Endothelial cell of umbilical vein (primary cell): ENCODE measurements around the gene C12orf50.

Experiments used
- CTCF ChIP-seq, 2 donors: IDR thresholded peaks; 1 replicate in 1 of 2; 2 replicates in 1 of 2; pipeline ENCODE4 v1.5.1; 2011; ENCODE audit warnings: low read length in 2 of 2, mild to moderate bottlenecking in 2 of 2, moderate library complexity in 2 of 2, control low read depth in 1 of 2, inconsistent platforms in 1 of 2, low read depth in 1 of 2; ENCODE audit not compliant: insufficient read depth in 1 of 2; ENCODE audit errors: extremely low read depth in 1 of 2
- EZH2 ChIP-seq: IDR thresholded peaks from 2 replicates; pipeline ENCODE4 v1.6.1; 2012; ENCODE audit warnings: borderline replicate concordance, low read depth, mild to moderate bottlenecking, moderate library complexity, low read length, inconsistent platforms; ENCODE audit not compliant: severe bottlenecking
- FOS ChIP-seq: IDR thresholded peaks from 2 replicates; pipeline ENCODE4 v1.6.1; 2011; ENCODE audit warnings: mild to moderate bottlenecking, low read length, moderate library complexity, borderline replicate concordance; ENCODE audit not compliant: insufficient read depth
- JUN ChIP-seq: IDR thresholded peaks from 2 replicates; pipeline ENCODE4 v1.6.1; 2011; ENCODE audit warnings: borderline replicate concordance, low read depth; ENCODE audit not compliant: insufficient read length, insufficient read depth
- MAX ChIP-seq: IDR thresholded peaks from 2 replicates; pipeline ENCODE4 v1.6.1; 2011; ENCODE audit not compliant: insufficient read depth, insufficient read length
- MYC ChIP-seq: IDR thresholded peaks from one replicate; pipeline ENCODE4 v1.6.1; 2011; ENCODE audit warnings: mild to moderate bottlenecking, low read depth, low read length
- POLR2A ChIP-seq: IDR thresholded peaks from 2 replicates; pipeline ENCODE4 v1.6.1; 2012; ENCODE audit warnings: low read depth, mild to moderate bottlenecking, control low read depth, low read length

- no peak for TF ChIP-seq CTCF (IDR thresholded peaks at IDR 0.05; ENCODE audit: extremely low read depth in 1 of 2, insufficient read depth in 1 of 2, low read depth in 1 of 2, low read length in 2 of 2)
- no peak for TF ChIP-seq EZH2
- no peak for TF ChIP-seq MAX
- no peak for TF ChIP-seq POLR2A
- TF ChIP-seq MYC: no peak
- no peak for TF ChIP-seq FOS
- no peak for TF ChIP-seq JUN
Measured at GRCh38 chr12:87931812-87932211, 97.4 kb downstream of the C12orf50 start.
